ENCODE results near the gene ANKRD11.
"Not testable (repeated sequence)": the region's sequence is repeated elsewhere in the genome, so short reads cannot be mapped to it uniquely, and the experiment has no call there.

ANKRD11 gene

DNA sequence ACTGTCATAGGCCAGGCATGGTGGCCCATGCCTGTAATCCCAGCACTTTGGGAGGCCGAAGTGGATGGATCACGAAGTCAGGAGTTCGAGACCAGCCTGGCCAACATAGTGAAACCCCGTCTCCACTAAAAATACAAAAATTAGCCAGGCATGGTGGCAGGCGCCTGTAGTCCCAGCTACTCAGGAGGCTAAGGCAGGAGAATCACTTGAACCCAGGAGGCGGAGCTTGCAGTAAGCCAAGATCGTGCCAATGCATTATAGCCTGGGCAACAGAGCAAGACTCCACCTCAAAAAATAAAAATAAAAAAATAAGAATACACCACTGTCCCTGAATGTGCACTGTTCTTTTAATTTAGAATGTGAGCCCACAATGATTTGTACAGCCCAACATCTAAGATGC is 61.8 kb downstream of the ANKRD11 start:
- not testable (repeated sequence) for DNase-seq (ENCODE audit: low spot score)

- DNase-seq (ENCODE audit: low spot score) = no peak
These were observed 63.4 kb downstream of the ANKRD11 start for GRCh38 chr16:89426736-89427530.

GRCh38 chr16:89425523-89425922 is 64.8 kb downstream of the ANKRD11 start:
- DNase-seq (ENCODE audit: low spot score) = no peak

DNA sequence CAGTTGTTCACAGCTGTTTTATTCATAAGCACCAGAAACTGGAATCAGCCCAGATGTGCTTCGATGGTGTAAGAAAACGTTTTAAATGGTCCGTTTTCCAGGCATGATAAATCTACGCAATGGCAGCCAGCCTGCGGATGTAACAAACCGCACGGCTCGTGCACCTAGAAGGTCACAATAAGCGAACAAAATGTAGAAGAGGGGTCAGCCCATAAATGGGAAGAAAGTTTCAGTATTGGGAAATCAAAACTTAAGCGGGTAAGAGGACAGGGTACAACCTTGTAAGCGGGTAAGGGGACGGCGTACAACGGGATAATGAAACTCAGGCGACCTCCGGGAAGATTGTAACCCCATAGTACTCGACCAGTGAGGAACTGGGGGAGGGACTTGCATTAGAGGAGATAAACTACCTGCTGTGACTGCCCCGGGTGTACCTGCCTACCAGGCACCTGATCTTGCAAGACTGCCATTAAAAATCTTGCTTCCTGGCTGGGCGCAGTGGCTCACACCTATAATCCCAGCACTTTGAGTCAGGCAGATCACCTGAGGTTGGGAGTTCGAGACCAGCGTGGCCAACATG is 66.6 kb downstream of the ANKRD11 start:
- no peak for DNase-seq (ENCODE audit: low spot score)

DNA sequence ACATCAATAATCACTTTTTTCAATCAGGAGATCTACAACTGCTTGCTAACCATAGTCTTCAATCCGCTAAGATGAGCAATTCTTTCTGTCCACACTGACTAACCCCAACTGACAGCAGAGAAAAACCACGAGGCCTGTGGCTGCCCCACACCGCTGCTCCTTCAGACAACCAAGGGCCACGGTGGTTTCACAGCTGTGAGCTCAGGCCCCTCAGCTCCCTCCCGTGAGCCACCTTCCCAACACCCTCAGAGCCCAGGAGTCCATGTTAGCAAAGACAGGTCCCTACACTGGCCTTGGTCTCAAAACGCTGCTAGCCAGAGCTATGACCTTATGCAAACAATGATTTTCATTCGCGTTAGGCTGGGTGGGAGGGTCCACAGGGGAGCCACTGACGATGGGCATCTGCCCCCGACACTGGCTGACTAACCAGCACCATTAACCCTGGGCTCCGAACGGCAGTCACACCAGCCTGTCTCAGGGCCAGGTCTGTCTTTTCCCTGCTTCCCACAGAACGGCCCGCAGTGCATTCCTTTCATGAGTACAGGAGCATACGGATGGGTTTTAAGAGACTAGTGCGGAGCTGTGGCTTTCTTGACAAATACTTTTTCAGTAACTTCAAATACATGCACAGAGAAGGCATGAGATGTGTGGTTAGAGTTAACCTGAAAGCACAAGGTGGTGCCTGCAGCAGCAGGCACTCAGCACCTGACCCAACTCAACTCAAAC is 67.3 kb downstream of the ANKRD11 start:
- DNase-seq (ENCODE audit: low spot score) = peak; percentile 42

GRCh38 chr16:89422527-89422904 is 67.8 kb downstream of the ANKRD11 start:
- no peak for DNase-seq (ENCODE audit: low spot score)

- DNase-seq (ENCODE audit: low spot score) = not testable (repeated sequence)
These were observed 69.1 kb downstream of the ANKRD11 start for GRCh38 chr16:89421300-89421699.

GRCh38 chr16:89420204-89420603 is 70.2 kb downstream of the ANKRD11 start:
- no peak for DNase-seq (ENCODE audit: low spot score)

GRCh38 chr16:89418352-89418751 is 72.0 kb downstream of the ANKRD11 start:
- DNase-seq (ENCODE audit: low spot score) = no peak

- no peak for DNase-seq (ENCODE audit: low spot score)
These were observed 73.0 kb downstream of the ANKRD11 start for GRCh38 chr16:89417352-89417751.

- no peak for DNase-seq (ENCODE audit: low spot score)
These were observed 76.4 kb downstream of the ANKRD11 start for GRCh38 chr16:89413811-89414585.

DNA sequence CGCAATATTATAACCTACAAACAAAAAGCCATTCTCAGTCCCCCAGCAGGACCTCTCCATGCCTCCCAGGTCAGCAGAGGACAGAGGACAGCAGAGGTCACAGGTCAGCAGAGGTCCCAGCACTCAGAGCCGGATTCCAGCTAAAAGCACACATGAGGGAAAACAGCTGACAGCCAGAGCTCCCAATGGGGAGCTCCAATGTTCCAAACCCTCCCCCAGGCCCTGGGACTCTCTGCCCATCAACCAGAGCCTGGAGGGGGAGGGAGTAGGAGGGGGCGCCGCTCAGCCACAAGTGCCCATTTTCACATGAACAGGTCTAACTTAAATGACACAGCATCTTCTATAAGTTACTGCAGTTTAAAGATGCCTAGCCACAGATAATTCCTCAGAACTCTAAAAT is 77.5 kb downstream of the ANKRD11 start:
- no peak for DNase-seq (ENCODE audit: low spot score)

- no peak for DNase-seq (ENCODE audit: low spot score)
These were observed 79.0 kb downstream of the ANKRD11 start for GRCh38 chr16:89411335-89411850.

- DNase-seq (ENCODE audit: low spot score) = no peak
These were observed 79.5 kb downstream of the ANKRD11 start for GRCh38 chr16:89410794-89411309.

DNA sequence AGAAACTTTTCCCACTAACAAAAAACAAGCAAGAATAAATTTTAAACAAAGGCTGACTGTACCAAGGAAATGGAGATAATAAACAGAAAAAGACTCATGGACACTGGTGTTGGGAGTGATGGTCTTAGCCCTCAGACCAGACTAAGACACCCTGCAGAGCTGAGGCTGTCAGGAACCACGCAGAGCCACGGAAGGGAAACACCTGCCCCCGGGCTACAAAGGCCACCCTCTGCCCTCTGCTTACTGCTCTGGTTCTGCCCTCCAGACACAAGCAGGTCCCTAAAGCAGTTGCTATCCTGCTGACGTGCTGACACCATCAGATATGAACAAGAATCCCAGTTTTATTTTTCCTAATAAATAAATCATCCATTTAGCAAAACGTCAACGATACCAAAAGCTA is 80.0 kb downstream of the ANKRD11 start:
- no peak for DNase-seq (ENCODE audit: low spot score)

- no peak for DNase-seq (ENCODE audit: low spot score)
These were observed 81.1 kb downstream of the ANKRD11 start for GRCh38 chr16:89409161-89409711.

GRCh38 chr16:89408315-89408714 is 82.0 kb downstream of the ANKRD11 start:
- DNase-seq (ENCODE audit: low spot score) = no peak

- no peak for DNase-seq (ENCODE audit: low spot score)
These were observed 82.4 kb downstream of the ANKRD11 start for GRCh38 chr16:89407925-89408300.

DNA sequence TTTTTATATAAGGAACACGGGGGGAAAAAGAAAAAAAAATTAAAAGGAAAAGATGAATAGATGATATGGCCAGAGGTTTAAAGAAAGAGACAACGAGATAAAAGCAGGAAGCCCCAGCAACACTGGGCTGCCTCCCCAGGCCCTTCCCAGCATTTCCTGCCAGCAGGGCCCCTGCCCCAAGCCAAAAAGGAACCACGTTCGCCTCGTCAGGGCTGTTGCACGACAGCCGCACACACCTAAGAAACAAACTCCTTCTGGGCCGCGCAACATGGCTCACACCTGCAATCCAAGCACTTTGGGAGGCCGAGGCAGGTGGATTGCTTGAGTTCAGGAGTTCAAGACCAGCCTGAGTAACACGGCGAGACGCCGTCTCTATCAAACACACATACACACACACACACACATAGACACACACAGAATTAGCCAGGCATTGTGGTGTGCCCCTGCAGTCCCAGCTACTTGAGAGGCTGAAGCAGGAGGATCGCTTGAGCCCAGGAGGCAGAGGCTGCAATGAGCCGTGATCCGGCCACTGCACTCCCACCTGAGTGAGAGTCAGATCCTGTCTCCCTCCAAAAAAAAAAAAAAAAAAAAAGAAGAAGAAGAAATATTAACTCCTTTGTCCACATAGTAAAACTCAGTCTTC is 83.0 kb downstream of the ANKRD11 start:
- no peak for DNase-seq (ENCODE audit: low spot score)

GRCh38 chr16:89406277-89406888 is 84.0 kb downstream of the ANKRD11 start:
- DNase-seq (ENCODE audit: low spot score) = no peak

DNA sequence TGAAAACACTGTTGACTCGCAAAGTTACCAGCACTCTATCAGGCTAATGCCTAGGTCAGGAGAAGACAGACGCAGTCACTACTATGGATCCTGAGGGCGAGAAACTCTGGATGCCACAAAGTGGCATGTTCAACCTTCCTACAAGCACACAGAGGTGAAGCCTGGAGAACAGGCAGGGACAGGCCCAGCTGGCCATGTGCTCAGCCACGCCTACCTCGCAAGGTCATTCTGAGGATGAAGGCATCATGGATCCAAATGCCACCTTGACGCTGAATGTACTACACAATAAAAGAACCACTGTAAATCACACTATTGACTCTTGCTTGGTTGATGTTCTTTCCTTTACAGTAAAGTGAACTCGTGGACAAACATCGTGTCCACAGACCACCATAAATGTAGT is 85.8 kb downstream of the ANKRD11 start:
- no peak for DNase-seq (ENCODE audit: low spot score)
